ENCODE data around the gene OSM. TPM values are rescaled to one million over a fixed set of nuclear protein-coding genes. Genes with fewer than 3 reads are reported as not detected.

OSM gene
- total RNA-seq, 3 donors from 2014 or later: 1.3 to 2.5 (median 1.3) TPM

DNA sequence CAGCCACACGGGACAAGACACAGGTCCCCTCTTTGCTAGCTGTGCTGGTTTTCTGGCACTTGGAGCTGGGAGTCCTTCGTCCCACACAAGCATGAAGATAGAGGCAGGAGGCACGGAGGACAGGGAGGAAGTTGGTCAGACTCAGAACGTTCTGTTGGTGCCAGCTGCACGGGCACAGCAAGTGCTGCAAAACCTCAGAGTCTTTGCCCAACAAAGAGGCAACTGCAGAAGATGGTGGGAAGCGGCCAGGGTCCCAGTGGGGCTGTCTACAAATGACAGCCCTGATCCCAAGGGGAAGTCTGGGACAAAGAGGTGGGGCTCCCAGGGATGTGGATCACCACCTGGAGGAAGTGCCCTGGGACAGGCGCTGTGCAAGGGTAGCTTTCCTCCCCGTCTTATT lies 9.4 kb upstream of the OSM start:
- Histone ChIP-seq H3K27ac (no peak overlapping the region), H3K27me3 (no peaks in the 10 kb centered on the region), H3K4me1 (no peaks in the 10 kb centered on the region), H3K4me3 (no peak overlapping the region), H3K36me3 (no peaks in the 10 kb centered on the region), H3K9me3 (no peaks in the 10 kb centered on the region)
- no peak for DNase-seq (ENCODE audit: low spot score in 2 of 2)
- intact Hi-C loops (cut with DNase I; ENCODE audit: low total_unique reads): loop anchor here (5.0 kb wide), 2 partner anchors 591 to 1394 kb away; partner anchors contain the start of gene ZNRF3
- TF ChIP-seq, protein P1, sequence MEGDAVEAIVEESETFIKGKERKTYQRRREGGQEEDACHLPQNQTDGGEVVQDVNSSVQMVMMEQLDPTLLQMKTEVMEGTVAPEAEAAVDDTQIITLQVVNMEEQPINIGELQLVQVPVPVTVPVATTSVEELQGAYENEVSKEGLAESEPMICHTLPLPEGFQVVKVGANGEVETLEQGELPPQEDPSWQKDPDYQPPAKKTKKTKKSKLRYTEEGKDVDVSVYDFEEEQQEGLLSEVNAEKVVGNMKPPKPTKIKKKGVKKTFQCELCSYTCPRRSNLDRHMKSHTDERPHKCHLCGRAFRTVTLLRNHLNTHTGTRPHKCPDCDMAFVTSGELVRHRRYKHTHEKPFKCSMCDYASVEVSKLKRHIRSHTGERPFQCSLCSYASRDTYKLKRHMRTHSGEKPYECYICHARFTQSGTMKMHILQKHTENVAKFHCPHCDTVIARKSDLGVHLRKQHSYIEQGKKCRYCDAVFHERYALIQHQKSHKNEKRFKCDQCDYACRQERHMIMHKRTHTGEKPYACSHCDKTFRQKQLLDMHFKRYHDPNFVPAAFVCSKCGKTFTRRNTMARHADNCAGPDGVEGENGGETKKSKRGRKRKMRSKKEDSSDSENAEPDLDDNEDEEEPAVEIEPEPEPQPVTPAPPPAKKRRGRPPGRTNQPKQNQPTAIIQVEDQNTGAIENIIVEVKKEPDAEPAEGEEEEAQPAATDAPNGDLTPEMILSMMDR (IDR thresholded peaks at IDR 0.05): no peak
- no peak for TF ChIP-seq POLR2AphosphoS5 (IDR thresholded peaks at IDR 0.05)
- TF ChIP-seq POLR2A (IDR thresholded peaks at IDR 0.05): no peak

DNA sequence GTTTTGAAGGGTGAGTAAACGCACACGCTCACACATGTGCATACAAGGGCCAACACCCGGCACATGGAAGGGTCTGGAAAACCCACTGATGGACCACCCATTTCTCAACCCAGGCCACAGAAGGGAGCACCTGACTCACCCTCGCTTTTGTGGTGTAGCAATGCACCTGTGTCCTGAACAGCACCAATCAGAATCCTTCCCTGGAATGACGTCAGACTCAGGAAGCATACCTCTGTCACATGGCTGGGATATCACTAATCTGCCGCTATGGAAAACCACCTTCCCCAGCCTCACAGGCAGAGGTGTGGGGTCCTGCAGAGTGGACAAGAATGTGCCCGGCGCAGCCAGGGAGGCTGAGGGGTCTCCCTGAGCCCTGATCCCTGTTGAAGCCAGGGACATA lies 9.0 kb upstream of the OSM start:
- H3K27me3 ChIP-seq: no peaks in the 10 kb centered on the region
- TF ChIP-seq, protein P1 (IDR thresholded peaks at IDR 0.05): no peak
- no peak for TF ChIP-seq POLR2A (IDR thresholded peaks at IDR 0.05)
- TF ChIP-seq POLR2AphosphoS5 (IDR thresholded peaks at IDR 0.05): no peak
- intact Hi-C loops (cut with DNase I; ENCODE audit: low total_unique reads): loop anchor here (5.0 kb wide), 2 partner anchors 592 to 1393 kb away; partner anchors contain the start of gene ZNRF3
- H3K4me3 ChIP-seq: no peak overlapping the region
- no peaks in the 10 kb centered on the region for H3K4me1 ChIP-seq
- no peaks in the 10 kb centered on the region for H3K36me3 ChIP-seq
- DNase-seq (ENCODE audit: low spot score in 2 of 2): no peak
- no peak overlapping the region for H3K27ac ChIP-seq
- no peaks in the 10 kb centered on the region for H3K9me3 ChIP-seq

DNA sequence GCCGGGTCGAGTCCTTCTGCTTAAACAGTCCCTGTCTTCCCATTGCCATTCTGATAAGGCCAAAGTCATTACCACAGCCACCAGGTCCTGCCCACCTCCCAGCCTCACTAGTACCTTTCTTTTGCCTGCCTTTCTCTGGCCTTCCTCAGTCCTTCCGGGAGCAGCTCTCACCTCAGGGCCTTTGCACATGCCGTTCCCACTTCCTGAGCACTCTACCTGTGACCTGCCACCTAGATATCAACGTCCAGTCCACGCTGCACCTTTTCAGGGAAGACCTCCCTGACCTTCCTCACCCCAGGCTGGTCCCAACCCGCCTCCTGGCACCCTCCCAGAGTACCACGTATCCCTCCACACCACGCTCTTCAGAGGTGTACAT lies 7.8 kb upstream of the OSM start:
- DNase-seq (ENCODE audit: low spot score in 2 of 2): no peak
- H3K27ac ChIP-seq: no peak overlapping the region

DNA sequence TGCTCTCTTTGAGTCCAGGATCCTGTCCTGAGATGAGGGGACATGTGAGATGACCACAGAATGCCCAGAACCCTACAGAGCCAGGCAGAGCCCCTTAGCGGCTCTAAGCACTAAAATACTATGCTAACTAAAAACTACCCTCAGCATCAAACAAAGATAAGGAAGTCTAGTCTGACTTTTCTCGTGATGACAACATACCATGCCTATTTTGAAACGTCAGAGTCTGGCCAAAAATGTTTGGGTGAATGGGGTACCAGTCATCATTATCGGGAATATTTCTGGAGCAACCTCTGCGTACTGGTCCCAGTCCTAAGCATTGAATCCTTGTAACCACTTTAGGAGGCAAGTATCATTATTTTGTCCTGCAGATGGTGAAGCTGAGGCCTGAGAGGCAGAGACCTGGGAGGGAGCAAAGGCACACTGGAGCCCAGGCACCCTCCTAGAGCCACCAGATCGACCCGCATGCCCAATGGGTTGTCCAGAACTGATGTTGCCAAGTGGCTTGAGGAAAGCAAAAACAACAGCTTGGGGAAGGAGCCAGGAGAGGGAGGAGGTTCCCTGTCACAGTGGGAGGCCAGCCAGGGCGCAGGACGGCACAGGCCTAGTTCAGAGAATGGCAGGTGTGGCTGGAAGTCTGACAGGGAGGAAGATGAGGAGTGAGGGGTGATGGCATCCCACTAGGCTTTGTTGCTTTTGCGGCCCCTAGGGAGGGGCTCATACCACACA lies 7.2 kb upstream of the OSM start:
- no peaks in the 10 kb centered on the region for H3K27me3 ChIP-seq
- intact Hi-C loops (cut with DNase I; ENCODE audit: low total_unique reads): no loop called here
- H3K9me3 ChIP-seq: no peaks in the 10 kb centered on the region
- no peaks in the 10 kb centered on the region for H3K36me3 ChIP-seq
- DNase-seq (ENCODE audit: low spot score in 2 of 2): no peak
- no peak overlapping the region for H3K4me3 ChIP-seq
- no peak overlapping the region for H3K27ac ChIP-seq
- TF ChIP-seq, protein P1 (IDR thresholded peaks at IDR 0.05): no peak
- TF ChIP-seq POLR2AphosphoS5 (IDR thresholded peaks at IDR 0.05) (no peak), POLR2A (IDR thresholded peaks at IDR 0.05) (no peak)
- H3K4me1 ChIP-seq: no peaks in the 10 kb centered on the region

More for the DNA sequence above, 7.8 kb upstream of the OSM start:
- Histone ChIP-seq H3K4me1 (no peaks in the 10 kb centered on the region), H3K9me3 (no peaks in the 10 kb centered on the region), H3K27me3 (no peaks in the 10 kb centered on the region), H3K36me3 (no peaks in the 10 kb centered on the region), H3K4me3 (no peak overlapping the region)
- TF ChIP-seq POLR2AphosphoS5 (IDR thresholded peaks at IDR 0.05) (no peak), POLR2A (IDR thresholded peaks at IDR 0.05) (no peak)
- TF ChIP-seq, protein P1 (IDR thresholded peaks at IDR 0.05): no peak
- intact Hi-C loops (cut with DNase I; ENCODE audit: low total_unique reads): no loop called here

DNA sequence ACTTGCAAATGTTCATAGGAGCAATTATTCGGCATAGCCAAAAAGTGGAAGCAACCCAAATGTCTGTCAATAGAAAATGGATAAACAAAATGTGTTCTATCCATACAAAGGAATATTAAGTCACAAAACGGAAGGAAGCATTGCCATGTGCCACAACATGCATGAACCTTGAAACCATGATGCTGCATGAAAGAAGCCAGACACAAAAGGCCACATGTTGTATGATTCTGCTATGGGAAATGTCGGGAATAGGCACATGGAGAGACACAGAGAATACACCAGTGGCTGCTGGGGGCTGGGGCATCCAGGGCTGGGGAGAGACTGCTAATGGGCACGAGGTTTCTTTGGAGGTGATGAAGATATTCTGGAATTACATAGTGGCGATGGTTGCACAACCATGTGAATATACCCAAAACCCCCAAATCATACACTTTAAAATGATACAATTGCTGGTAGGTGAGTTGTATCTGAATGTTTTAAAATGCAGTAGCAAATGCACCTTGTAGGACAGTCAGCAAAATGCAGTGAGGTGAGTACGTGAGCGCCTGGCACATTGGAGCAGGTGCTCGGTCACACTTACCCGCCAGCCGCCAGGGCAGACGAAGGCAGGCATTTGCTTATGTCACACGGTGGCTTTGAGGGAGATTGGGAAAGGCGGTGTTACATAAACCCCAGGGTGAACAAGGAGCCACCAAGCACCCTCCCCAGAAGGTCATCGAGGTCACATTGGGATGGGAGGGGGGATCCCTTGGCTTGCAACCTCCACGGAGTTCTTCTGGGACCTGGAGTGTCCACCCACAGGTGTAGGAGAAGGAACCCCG lies 6.3 kb upstream of the OSM start:
- intact Hi-C loops (cut with DNase I; ENCODE audit: low total_unique reads): no loop called here

More for the DNA sequence above, 6.3 kb upstream of the OSM start:
- no peak for TF ChIP-seq POLR2AphosphoS5 (IDR thresholded peaks at IDR 0.05)
- no peak for TF ChIP-seq POLR2A (IDR thresholded peaks at IDR 0.05)
- TF ChIP-seq, protein P1 (IDR thresholded peaks at IDR 0.05): no peak
- H3K9me3 ChIP-seq: no peaks in the 10 kb centered on the region
- no peaks in the 10 kb centered on the region for H3K4me1 ChIP-seq
- no peak overlapping the region for H3K4me3 ChIP-seq
- no peak for DNase-seq (ENCODE audit: low spot score in 2 of 2)
- no peaks in the 10 kb centered on the region for H3K36me3 ChIP-seq
- H3K27me3 ChIP-seq: no peaks in the 10 kb centered on the region
- no peak overlapping the region for H3K27ac ChIP-seq
